ENCODE results near the gene PCDHB8.
"Not testable (repeated sequence)": the region's sequence is repeated elsewhere in the genome, so short reads cannot be mapped to it uniquely, and the experiment has no call there.

The PCDHB8 gene

GRCh38 chr5:141214583-141214982, 37.0 kb downstream of the PCDHB8 start:
- not testable (repeated sequence) for H3K9me3 ChIP-seq; H3K27me3 ChIP-seq; H3K36me3 ChIP-seq; H3K4me1 ChIP-seq; DNase-seq; H3K4me3 ChIP-seq (ENCODE audit: low read depth, low read length)

DNA sequence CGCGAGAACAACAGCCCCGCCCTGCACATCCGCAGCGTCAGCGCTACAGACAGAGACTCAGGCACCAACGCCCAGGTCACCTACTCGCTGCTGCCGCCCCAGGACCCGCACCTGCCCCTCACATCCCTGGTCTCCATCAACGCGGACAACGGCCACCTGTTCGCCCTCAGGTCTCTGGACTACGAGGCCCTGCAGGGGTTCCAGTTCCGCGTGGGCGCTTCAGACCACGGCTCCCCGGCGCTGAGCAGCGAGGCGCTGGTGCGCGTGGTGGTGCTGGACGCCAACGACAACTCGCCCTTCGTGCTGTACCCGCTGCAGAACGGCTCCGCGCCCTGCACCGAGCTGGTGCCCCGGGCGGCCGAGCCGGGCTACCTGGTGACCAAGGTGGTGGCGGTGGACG, 37.9 kb downstream of the PCDHB8 start:
- H3K36me3 ChIP-seq; H3K9me3 ChIP-seq; H3K4me1 ChIP-seq; DNase-seq; H3K4me3 ChIP-seq (ENCODE audit: low read depth, low read length); H3K27me3 ChIP-seq: not testable (repeated sequence)

- not testable (repeated sequence) for H3K4me1 ChIP-seq
These were observed 38.4 kb downstream of the PCDHB8 start for GRCh38 chr5:141216035-141216434.

DNA sequence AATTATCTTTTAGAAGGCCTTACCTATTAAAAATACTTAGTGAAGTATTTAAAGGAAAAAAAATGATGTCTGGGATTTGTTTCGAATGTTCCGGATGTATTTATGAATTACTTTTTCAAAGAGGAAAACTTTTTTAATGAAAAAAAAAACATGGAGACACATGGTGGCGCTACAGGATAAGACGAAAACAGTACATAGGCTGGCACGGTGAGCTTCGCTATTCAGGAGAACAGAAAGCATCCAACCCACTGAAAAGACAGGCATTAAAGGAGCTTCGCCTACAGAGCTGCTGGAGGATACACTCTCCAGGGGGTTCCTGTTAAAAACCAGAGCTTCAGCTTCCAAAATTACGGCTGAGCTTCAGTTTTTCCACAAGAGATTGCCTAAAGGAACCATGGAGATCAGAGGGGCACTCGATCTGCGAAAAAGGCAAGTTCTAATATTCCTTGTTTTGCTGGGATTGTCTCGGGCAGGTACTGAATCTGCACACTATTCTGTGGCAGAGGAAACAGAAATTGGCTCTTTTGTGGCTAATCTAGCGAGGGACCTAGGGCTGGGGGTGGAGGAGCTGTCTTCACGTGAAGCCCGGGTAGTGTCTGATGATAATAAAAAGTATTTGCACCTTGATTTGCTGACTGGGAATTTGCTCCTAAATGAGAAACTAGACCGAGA, 45.7 kb downstream of the PCDHB8 start, which contains the start of gene PCDHB14:
TSS of gene PCDHB14 (plus strand) at position 232 of the 672 bp plus-strand sequence. CDS start at position 395, 163 bp downstream.
- peak; percentile 62 for TF ChIP-seq CTCF (IDR thresholded peaks at IDR 0.05; ENCODE audit: low read depth, low read length)
- DNase-seq = peak; percentile 55
- H3K9me3 ChIP-seq = no peaks in the 10 kb centered on the region
- no peaks in the 10 kb centered on the region for H3K36me3 ChIP-seq
- H3K27me3 ChIP-seq = no peaks in the 10 kb centered on the region
- H3K4me1 ChIP-seq = peaks cover 3% of the 10 kb centered on the region; the same call in 1 of the 2 replicates
- peak within 1 kb of the TSS; percentile 45 for H3K4me3 ChIP-seq (ENCODE audit: low read depth, low read length)

More at GRCh38 chr5:141216035-141216434, 38.4 kb downstream of the PCDHB8 start:
- not testable (repeated sequence) for H3K9me3 ChIP-seq; H3K36me3 ChIP-seq; DNase-seq; H3K27me3 ChIP-seq; H3K4me3 ChIP-seq (ENCODE audit: low read depth, low read length)

DNA sequence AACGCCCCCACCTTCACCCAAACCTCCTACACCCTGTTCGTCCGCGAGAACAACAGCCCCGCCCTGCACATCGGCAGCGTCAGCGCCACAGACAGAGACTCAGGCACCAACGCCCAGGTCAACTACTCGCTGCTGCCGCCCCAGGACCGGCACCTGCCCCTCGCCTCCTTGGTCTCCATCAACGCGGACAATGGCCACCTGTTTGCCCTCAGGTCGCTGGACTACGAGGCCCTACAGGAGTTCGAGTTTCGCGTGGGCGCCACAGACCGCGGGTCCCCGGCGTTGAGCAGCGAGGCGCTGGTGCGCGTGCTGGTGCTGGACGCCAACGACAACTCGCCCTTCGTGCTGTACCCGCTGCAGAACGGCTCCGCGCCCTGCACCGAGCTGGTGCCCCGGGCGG, 47.3 kb downstream of the PCDHB8 start:
- DNase-seq; H3K4me3 ChIP-seq (ENCODE audit: low read depth, low read length); H3K36me3 ChIP-seq; H3K4me1 ChIP-seq; H3K27me3 ChIP-seq; H3K9me3 ChIP-seq: not testable (repeated sequence)

DNA sequence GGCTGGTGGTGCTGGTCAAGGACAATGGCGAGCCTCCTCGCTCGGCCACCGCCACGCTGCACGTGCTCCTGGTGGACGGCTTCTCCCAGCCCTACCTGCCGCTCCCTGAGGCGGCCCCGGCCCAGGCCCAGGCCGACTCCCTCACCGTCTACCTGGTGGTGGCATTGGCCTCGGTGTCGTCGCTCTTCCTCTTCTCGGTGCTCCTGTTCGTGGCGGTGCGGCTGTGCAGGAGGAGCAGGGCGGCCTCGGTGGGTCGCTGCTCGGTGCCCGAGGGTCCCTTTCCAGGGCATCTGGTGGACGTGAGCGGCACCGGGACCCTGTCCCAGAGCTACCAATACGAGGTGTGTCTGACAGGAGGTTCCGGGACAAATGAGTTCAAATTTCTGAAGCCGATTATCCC, 47.8 kb downstream of the PCDHB8 start:
- H3K4me3 ChIP-seq (ENCODE audit: low read depth, low read length); H3K9me3 ChIP-seq; H3K36me3 ChIP-seq; H3K27me3 ChIP-seq; H3K4me1 ChIP-seq; DNase-seq: not testable (repeated sequence)

All from BE2C (cell line).